IMR-90 (cell line): ENCODE results near the gene ALDH1A2. TPM values are rescaled to one million over a fixed set of nuclear protein-coding genes. Genes with fewer than 3 reads are reported as not detected.

Source experiments
- ATAC-seq: fragments of 200-7000 bp; cut with Tn5 transposase; 2 replicates; pipeline ENCODE4 v1.9.1; 2020; ENCODE audit warnings: low read depth, mild to moderate bottlenecking, moderate library complexity
- BruUV-seq: library from RNA; stranded (reverse); fragments of 400-500 nt; replicated peaks from 2 replicates; lab custom pipeline; 2021; lab: Mats Ljungman, UMichigan
- CTCF ChIA-PET: fragments of 300-600 bp; formaldehyde crosslinking; extraction: SDS; loops from one replicate; lab custom pipeline; 2021; ENCODE audit warnings: antibody characterized with exemption; lab: Yijun Ruan, JAX
- POLR2A ChIA-PET: fragments of 300-600 bp; sonication (Branson Sonifier 250); formaldehyde crosslinking; loops from one replicate; lab custom pipeline; 2022; ENCODE audit warnings: antibody characterized with exemption; ENCODE audit not compliant: unreplicated experiment; lab: Charles Lee
- DNase-seq: peaks from one replicate; pipeline ENCODE4 v3.0.0; 2013
- H2AFZ ChIP-seq: replicated peaks from 2 replicates; pipeline ENCODE3; 2013; ENCODE audit warnings: low read length, mild to moderate bottlenecking; ENCODE audit not compliant: poor library complexity
- H2AK5ac ChIP-seq: 2 replicates; pipeline ENCODE4 v1.6.1; 2013; ENCODE audit warnings: low read depth, low read length, inconsistent platforms
- H2AK9ac ChIP-seq: replicated peaks from 2 replicates; pipeline ENCODE3; 2013; ENCODE audit warnings: mild to moderate bottlenecking, low read depth, low read length, moderate library complexity; ENCODE audit not compliant: poor library complexity
- H2BK120ac ChIP-seq: 2 replicates; pipeline ENCODE4 v1.6.1; 2013; ENCODE audit warnings: low read depth, low read length, inconsistent platforms
- H2BK15ac ChIP-seq: 3 replicates; pipeline ENCODE4 v1.6.1; 2013; ENCODE audit warnings: low read depth, low read length, inconsistent platforms
- H2BK20ac ChIP-seq: 2 replicates; pipeline ENCODE4 v1.6.1; 2013; ENCODE audit warnings: low read depth, mild to moderate bottlenecking, inconsistent platforms, low read length, moderate library complexity
- H2BK5ac ChIP-seq: 2 replicates; pipeline ENCODE4 v1.6.1; 2013; ENCODE audit warnings: mild to moderate bottlenecking, low read depth, low read length, inconsistent platforms; ENCODE audit not compliant: poor library complexity, severe bottlenecking
- H3K14ac ChIP-seq: replicated peaks from 2 replicates; pipeline ENCODE4 v1.6.1; 2013; ENCODE audit warnings: low read depth, low read length, inconsistent platforms
- H3K18ac ChIP-seq: 2 replicates; pipeline ENCODE4 v1.6.1; 2013; ENCODE audit warnings: low read depth, low read length, control low read depth
- H3K23ac ChIP-seq: 2 replicates; pipeline ENCODE4 v1.6.1; 2013; ENCODE audit warnings: low read depth, low read length, inconsistent platforms
- H3K27ac ChIP-seq: 2 replicates; pipeline ENCODE4 v1.5.1; 2013; ENCODE audit warnings: mild to moderate bottlenecking, control low read depth, low read length; ENCODE audit not compliant: insufficient read depth
- H3K27me3 ChIP-seq: 2 replicates; pipeline ENCODE4 v1.6.1; 2013; ENCODE audit warnings: low read length; ENCODE audit not compliant: control insufficient read depth, insufficient read depth
- H3K36me3 ChIP-seq: 2 replicates; pipeline ENCODE4 v1.6.1; 2013; ENCODE audit warnings: low read length, mixed read lengths; ENCODE audit not compliant: control insufficient read depth, insufficient read depth
- H3K4ac ChIP-seq: 2 replicates; pipeline ENCODE4 v1.6.1; 2013; ENCODE audit warnings: low read depth, low read length, inconsistent platforms
- H3K4me1 ChIP-seq: 2 replicates; pipeline ENCODE4 v1.6.1; 2013; ENCODE audit warnings: low read length, mixed read lengths; ENCODE audit not compliant: control insufficient read depth, insufficient read depth
- H3K4me2 ChIP-seq: 2 replicates; pipeline ENCODE4 v1.6.1; 2013; ENCODE audit warnings: low read depth, mild to moderate bottlenecking, control low read depth, low read length, moderate library complexity
- H3K4me3 ChIP-seq: 2 replicates; pipeline ENCODE4 v1.5.1; 2013; ENCODE audit warnings: low read depth, mild to moderate bottlenecking, control low read depth, low read length, moderate library complexity; ENCODE audit not compliant: insufficient read depth
- H3K56ac ChIP-seq: 2 replicates; pipeline ENCODE4 v1.6.1; 2013; ENCODE audit warnings: low read length, inconsistent platforms; ENCODE audit not compliant: insufficient read depth; ENCODE audit errors: extremely low read depth
- H3K79me1 ChIP-seq, 2 experiments: 2 replicates each; pipeline ENCODE4 v1.6.1; 2013; ENCODE audit warnings: low read length in 2 of 2, inconsistent platforms in 1 of 2, low read depth in 1 of 2
- H3K9ac ChIP-seq: 2 replicates; pipeline ENCODE4 v1.6.1; 2013; ENCODE audit warnings: low read depth, low read length, control low read depth
- H3K9me1 ChIP-seq: 2 replicates; pipeline ENCODE4 v1.6.1; 2013; ENCODE audit warnings: low read length, inconsistent platforms; ENCODE audit not compliant: insufficient read depth
- H3K9me3 ChIP-seq: 2 replicates; pipeline ENCODE4 v1.6.1; 2013; ENCODE audit warnings: low read length; ENCODE audit not compliant: control insufficient read depth, insufficient read depth
- H4K20me1 ChIP-seq: 2 replicates; pipeline ENCODE4 v1.6.1; 2013; ENCODE audit warnings: low read length, inconsistent platforms; ENCODE audit not compliant: insufficient read depth
- H4K5ac ChIP-seq: 2 replicates; pipeline ENCODE4 v1.6.1; 2013; ENCODE audit warnings: mild to moderate bottlenecking, low read depth, low read length, control low read depth
- H4K8ac ChIP-seq, 2 experiments: 2 replicates each; pipeline ENCODE4 v1.6.1; 2013; ENCODE audit warnings: low read depth in 2 of 2, low read length in 2 of 2, control low read depth in 1 of 2, inconsistent platforms in 1 of 2
- H4K91ac ChIP-seq: 2 replicates; pipeline ENCODE4 v1.6.1; 2013; ENCODE audit warnings: low read depth, low read length, inconsistent platforms; ENCODE audit not compliant: insufficient read depth
- ELK1 ChIP-seq: fragments of 150-350 bp; IDR thresholded peaks from 2 replicates; pipeline ENCODE4 v1.6.1; 2016; ENCODE audit warnings: low read depth, mild to moderate bottlenecking, low read length, moderate library complexity, borderline replicate concordance
- NFE2L2 ChIP-seq: fragments of 150-350 bp; IDR thresholded peaks from 2 replicates; pipeline ENCODE4 v1.6.1; 2016; ENCODE audit warnings: low read depth, mild to moderate bottlenecking, low read length
- SMC3 ChIP-seq: fragments of 150-350 bp; IDR thresholded peaks from 2 replicates; pipeline ENCODE4 v1.6.1; 2016; ENCODE audit warnings: low read depth, mild to moderate bottlenecking, antibody characterized with exemption, low read length, moderate library complexity
- WGBS, 2 experiments: methylation state at CpG; one replicate each; pipeline versions ENCODE4 v1.1.5 to v1.1.7; 2013; ENCODE audit warnings: missing lambda C conversion rate in 2 of 2; ENCODE audit not compliant: insufficient read length in 1 of 2; ENCODE audit errors: extremely low coverage in 2 of 2; 5-methylcytosine and 5-hydroxymethylcytosine counted together
- dilution Hi-C: fragments of 300-500 bp; cut with HindIII; formaldehyde crosslinking; loops from one replicate; pipeline ENCODE4 v1.14.3; 2018; ENCODE audit warnings: low sequenced_read_pairs; ENCODE audit not compliant: unreplicated experiment
- in situ Hi-C: fragments of 300-500 bp; cut with MboI; formaldehyde crosslinking; loops from 3 replicates; pipeline ENCODE4 v1.14.3; 2019; ENCODE audit warnings: low sequenced_read_pairs, inconsistent platforms, mixed read lengths
- intact Hi-C: fragments of 100-400 bp; cut with micrococcal nuclease; formaldehyde crosslinking; loops from 2 replicates; pipeline ENCODE4 v1.10.0; 2022
- polyA plus RNA-seq, 3 experiments: library from polyadenylated mRNA; depleted of rRNA; stranded (reverse); fragments of >200 nt; gene quantifications; 2 replicates each; pipeline ENCODE4 v1.2.3, GENCODE V29; 2012; ENCODE audit warnings: low replicate concordance in 1 of 3
- total RNA-seq: library from RNA; depleted of rRNA; stranded (reverse); fragments of >200 nt; gene quantifications from 2 replicates; pipeline ENCODE4 v1.2.3, GENCODE V29; 2012

Gene ALDH1A2
- total and polyA plus RNA-seq, 2 of the 4 experiments (the other 2 are of a cell fraction) = not detected

- H4K5ac ChIP-seq = no peak overlapping the region
- BruUV-seq = no TSS peak
These were observed 148.8 kb downstream of the ALDH1A2 start for GRCh38 chr15:57916695-57917094.

More at GRCh38 chr15:57916695-57917094, 148.8 kb downstream of the ALDH1A2 start:
- Histone ChIP-seq H2BK20ac (no peak overlapping the region), H4K91ac (no peak overlapping the region), H3K56ac (no peak overlapping the region), H3K27ac (no peak overlapping the region), H3K14ac (no peak overlapping the region), H4K8ac (no peak overlapping the region), H3K23ac (no peak overlapping the region), H3K4me1 (no peaks in the 10 kb centered on the region), H3K4me2 (no peak overlapping the region), H3K4ac (no peak overlapping the region), H3K79me1 (no peaks in the 10 kb centered on the region), H2BK15ac (no peak overlapping the region), H3K4me3 (no peak overlapping the region), H3K27me3 (peaks cover 1% of the 10 kb centered on the region), H3K18ac (no peak overlapping the region), H2AK9ac (no peak overlapping the region), H2AK5ac (no peak overlapping the region), H2BK5ac (no peak overlapping the region), H4K20me1 (no peaks in the 10 kb centered on the region), H2AFZ (no peak overlapping the region), H2BK120ac (no peak overlapping the region), H3K36me3 (no peaks in the 10 kb centered on the region), H3K9ac (no peak overlapping the region), H3K9me3 (no peaks in the 10 kb centered on the region), H3K9me1 (no peaks in the 10 kb centered on the region)
- dilution Hi-C loops = no loop called here
- in situ Hi-C loops = no loop called here
- ATAC-seq = no peak
- intact Hi-C loops = no loop called here
- WGBS, 2 experiments = no CpG with 5 or more reads among the region's 8 CpGs
- POLR2A ChIA-PET = no interaction called here
- CTCF ChIA-PET = no interaction called here
- no peak for DNase-seq
- no peak for TF ChIP-seq SMC3
- TF ChIP-seq ELK1 = no peak
- no peak for TF ChIP-seq NFE2L2
